ENCODE results near the gene DOCK8. TPM values are rescaled to one million over a fixed set of nuclear protein-coding genes. Genes with fewer than 3 reads are reported as not detected.

Gene DOCK8
- total RNA-seq, 2 donors from 2014 or later, result 5.2 to 9.5 TPM

- H3K36me3 ChIP-seq, result no peaks in the 10 kb centered on the region
- H3K9me3 ChIP-seq, result no peaks in the 10 kb centered on the region
- no peak overlapping the region for H3K27ac ChIP-seq
- TF ChIP-seq CTCF (IDR thresholded peaks at IDR 0.05), result no peak
- no peak overlapping the region for H3K4me3 ChIP-seq
- no peaks in the 10 kb centered on the region for H3K27me3 ChIP-seq
- peaks cover 0 to 10% of the 10 kb centered on the region in 2 donors for H3K4me1 ChIP-seq
- DNase-seq (ENCODE audit: low spot score), result no peak
Measured at GRCh38 chr9:372128-372527, 157.5 kb downstream of the DOCK8 start.

GRCh38 chr9:373759-374206, 159.1 kb downstream of the DOCK8 start:
- H3K36me3 ChIP-seq, result no peaks in the 10 kb centered on the region
- no peak for DNase-seq (ENCODE audit: low spot score)

GRCh38 chr9:374736-375135, 160.1 kb downstream of the DOCK8 start:
- TF ChIP-seq CTCF (IDR thresholded peaks at IDR 0.05), result no peak
- no peaks in the 10 kb centered on the region for H3K9me3 ChIP-seq
- no peaks in the 10 kb centered on the region for H3K27me3 ChIP-seq
- H3K27ac ChIP-seq, result no peak overlapping the region
- no peak for DNase-seq (ENCODE audit: low spot score)
- H3K4me1 ChIP-seq, result peaks cover 0 to 10% of the 10 kb centered on the region in 2 donors
- H3K36me3 ChIP-seq, result no peaks in the 10 kb centered on the region
- no peak overlapping the region for H3K4me3 ChIP-seq

More at GRCh38 chr9:373759-374206, 159.1 kb downstream of the DOCK8 start:
- Histone ChIP-seq H3K4me3 (no peak overlapping the region), H3K27me3 (no peaks in the 10 kb centered on the region), H3K9me3 (no peaks in the 10 kb centered on the region), H3K27ac (no peak overlapping the region), H3K4me1 (peaks cover 0 to 10% of the 10 kb centered on the region in 2 donors)
- TF ChIP-seq CTCF (IDR thresholded peaks at IDR 0.05), result no peak

- no peak for TF ChIP-seq CTCF (IDR thresholded peaks at IDR 0.05)
- Histone ChIP-seq H3K4me3 (no peak overlapping the region), H3K27ac (no peak overlapping the region), H3K27me3 (no peaks in the 10 kb centered on the region), H3K9me3 (no peaks in the 10 kb centered on the region), H3K36me3 (no peaks in the 10 kb centered on the region), H3K4me1 (peaks cover 0 to 9% of the 10 kb centered on the region in 2 donors)
- DNase-seq (ENCODE audit: low spot score), result no peak
Measured at GRCh38 chr9:376115-376514, 161.4 kb downstream of the DOCK8 start.

- H3K27ac ChIP-seq, result no peak overlapping the region
- H3K4me3 ChIP-seq, result no peak overlapping the region
- no peaks in the 10 kb centered on the region for H3K4me1 ChIP-seq
- H3K36me3 ChIP-seq, result no peaks in the 10 kb centered on the region
- no peak for DNase-seq (ENCODE audit: low spot score)
- TF ChIP-seq CTCF (IDR thresholded peaks at IDR 0.05), result no peak
- H3K27me3 ChIP-seq, result no peaks in the 10 kb centered on the region
- no peaks in the 10 kb centered on the region for H3K9me3 ChIP-seq
Measured at GRCh38 chr9:378263-378662, 163.6 kb downstream of the DOCK8 start.

GRCh38 chr9:382383-382782, 167.7 kb downstream of the DOCK8 start:
- H3K27me3 ChIP-seq, result no peaks in the 10 kb centered on the region
- H3K36me3 ChIP-seq, result no peaks in the 10 kb centered on the region
- H3K4me1 ChIP-seq, result no peaks in the 10 kb centered on the region
- no peak overlapping the region for H3K4me3 ChIP-seq
- no peaks in the 10 kb centered on the region for H3K9me3 ChIP-seq
- DNase-seq (ENCODE audit: low spot score), result no peak
- H3K27ac ChIP-seq, result no peak overlapping the region
- no peak for TF ChIP-seq CTCF (IDR thresholded peaks at IDR 0.05)

All from right atrium auricular region (tissue), 2 donors.